ENCODE data around the gene ACOT7.

The ACOT7 gene

DNA sequence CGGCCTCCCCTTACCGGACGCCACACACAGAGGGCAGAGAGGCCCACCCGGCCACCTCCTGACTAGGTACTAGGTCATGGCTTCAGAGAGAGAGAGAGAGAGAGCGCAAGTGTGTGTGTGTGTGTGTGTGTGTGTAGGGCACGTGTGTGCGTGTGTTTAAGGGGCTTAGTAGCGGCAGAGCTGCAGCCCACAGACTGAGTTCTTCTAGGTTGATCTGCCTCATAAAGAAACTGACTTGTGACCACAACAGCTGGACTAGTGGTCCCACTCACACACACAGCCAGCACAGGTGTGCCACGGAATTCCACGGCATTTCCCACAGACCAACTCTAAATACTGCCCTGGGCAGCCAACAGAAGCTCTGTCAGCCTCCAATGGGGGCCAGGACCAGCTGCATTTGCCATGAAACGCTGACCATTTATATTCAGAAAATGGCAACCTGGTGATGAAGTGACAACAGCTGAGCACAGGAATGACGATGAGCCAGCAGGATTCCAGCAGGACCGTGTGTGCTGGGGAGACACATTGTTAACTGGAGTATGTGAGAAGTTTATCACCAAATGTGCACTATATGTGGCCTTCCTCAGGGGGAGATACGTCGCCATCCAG, 93.9 kb downstream of the ACOT7 start:
- peaks cover 16% of the 10 kb centered on the region for H3K36me3 Mint-ChIP-seq (ENCODE audit: low read depth)
- no peaks in the 10 kb centered on the region for H3K4me1 Mint-ChIP-seq (ENCODE audit: low read depth)
- intact Hi-C loops (cut with micrococcal nuclease): no loop called here

DNA sequence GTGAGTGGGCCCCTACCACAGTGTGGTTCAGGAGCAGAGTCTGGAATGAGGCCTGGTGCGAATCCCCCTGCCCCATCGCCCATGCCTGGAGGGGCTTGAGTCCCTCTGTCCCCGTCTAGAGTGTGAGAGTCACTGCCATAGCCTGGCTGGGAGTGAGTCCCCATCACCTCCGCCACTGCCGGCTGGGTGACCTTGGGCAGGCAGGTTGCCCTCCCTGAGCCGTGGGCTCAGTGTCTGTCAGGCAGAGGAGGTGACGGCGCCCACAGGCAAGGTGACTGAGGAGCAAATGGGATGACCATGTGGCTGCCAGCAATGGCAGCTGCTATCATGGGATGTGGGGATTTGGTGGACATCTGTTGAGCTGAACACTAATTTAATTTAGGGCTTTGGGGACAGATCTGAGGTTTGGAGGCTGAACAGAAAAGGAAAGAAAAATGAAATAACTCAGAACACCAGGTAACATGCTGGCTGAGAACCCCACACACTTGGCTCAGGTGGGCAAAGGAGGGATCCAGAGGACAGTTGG, 94.6 kb downstream of the ACOT7 start:
- Mint-ChIP-seq H3K4me1 (ENCODE audit: low read depth) (no peaks in the 10 kb centered on the region), H3K4me3 (no peak overlapping the region), H3K27ac (no peak overlapping the region), H3K9me3 (no peaks in the 10 kb centered on the region), H3K27me3 (no peaks in the 10 kb centered on the region), H3K36me3 (ENCODE audit: low read depth) (peaks cover 22% of the 10 kb centered on the region)
- intact Hi-C loops (cut with micrococcal nuclease): no loop called here

More for the DNA sequence above, 93.9 kb downstream of the ACOT7 start:
- H3K27me3 Mint-ChIP-seq: no peaks in the 10 kb centered on the region
- no peaks in the 10 kb centered on the region for H3K9me3 Mint-ChIP-seq
- H3K27ac Mint-ChIP-seq: no peak overlapping the region
- H3K4me3 Mint-ChIP-seq: no peak overlapping the region

DNA sequence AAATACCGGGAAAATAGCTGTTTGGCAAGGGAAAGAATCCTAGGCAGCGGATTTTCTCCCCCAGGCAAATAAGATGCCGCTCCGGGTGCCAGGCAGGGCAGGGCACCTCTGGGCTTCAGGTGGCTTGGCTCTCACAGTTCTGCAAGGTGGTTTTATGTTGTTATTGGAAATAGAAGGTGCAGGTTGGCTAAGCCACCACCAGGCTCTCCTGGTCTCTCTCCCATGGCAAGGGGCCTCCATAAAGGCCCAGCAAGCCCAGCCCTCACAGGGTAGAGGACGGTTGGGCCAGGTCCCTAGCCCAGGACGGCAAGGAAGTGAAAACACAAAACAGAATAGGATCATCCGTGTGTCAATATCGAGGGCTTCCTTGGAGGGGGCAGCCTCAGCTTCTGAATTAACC, 95.0 kb downstream of the ACOT7 start:
- no peak overlapping the region for H3K27ac Mint-ChIP-seq
- H3K36me3 Mint-ChIP-seq (ENCODE audit: low read depth): peaks cover 27% of the 10 kb centered on the region
- H3K27me3 Mint-ChIP-seq: no peaks in the 10 kb centered on the region
- H3K4me3 Mint-ChIP-seq: no peak overlapping the region
- intact Hi-C loops (cut with micrococcal nuclease): no loop called here
- no peaks in the 10 kb centered on the region for H3K9me3 Mint-ChIP-seq
- H3K4me1 Mint-ChIP-seq (ENCODE audit: low read depth): no peaks in the 10 kb centered on the region

DNA sequence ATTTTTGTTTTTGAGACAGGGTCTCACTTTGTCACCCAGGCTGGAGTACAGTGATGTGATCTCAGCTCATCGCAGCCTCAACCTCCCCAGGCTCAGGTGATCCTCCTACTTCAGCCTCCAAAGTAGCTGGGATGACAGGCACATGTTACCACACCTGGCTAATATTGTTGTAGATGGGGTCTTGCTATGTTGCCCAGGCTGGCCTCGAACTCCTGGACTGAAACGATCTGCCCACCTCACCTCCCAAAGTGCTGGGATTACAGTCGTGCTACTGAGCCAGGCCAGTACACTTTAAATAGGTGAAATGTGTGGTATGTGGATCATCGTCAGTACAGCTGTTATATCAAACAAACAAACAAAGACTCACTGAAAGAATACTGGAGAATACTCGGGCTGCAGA, 97.7 kb downstream of the ACOT7 start:
- intact Hi-C loops (cut with micrococcal nuclease): no loop called here
- H3K9me3 Mint-ChIP-seq: no peaks in the 10 kb centered on the region
- peaks cover 33% of the 10 kb centered on the region for H3K36me3 Mint-ChIP-seq (ENCODE audit: low read depth)
- no peaks in the 10 kb centered on the region for H3K27me3 Mint-ChIP-seq
- no peaks in the 10 kb centered on the region for H3K4me1 Mint-ChIP-seq (ENCODE audit: low read depth)
- no peak overlapping the region for H3K4me3 Mint-ChIP-seq
- H3K27ac Mint-ChIP-seq: no peak overlapping the region

DNA sequence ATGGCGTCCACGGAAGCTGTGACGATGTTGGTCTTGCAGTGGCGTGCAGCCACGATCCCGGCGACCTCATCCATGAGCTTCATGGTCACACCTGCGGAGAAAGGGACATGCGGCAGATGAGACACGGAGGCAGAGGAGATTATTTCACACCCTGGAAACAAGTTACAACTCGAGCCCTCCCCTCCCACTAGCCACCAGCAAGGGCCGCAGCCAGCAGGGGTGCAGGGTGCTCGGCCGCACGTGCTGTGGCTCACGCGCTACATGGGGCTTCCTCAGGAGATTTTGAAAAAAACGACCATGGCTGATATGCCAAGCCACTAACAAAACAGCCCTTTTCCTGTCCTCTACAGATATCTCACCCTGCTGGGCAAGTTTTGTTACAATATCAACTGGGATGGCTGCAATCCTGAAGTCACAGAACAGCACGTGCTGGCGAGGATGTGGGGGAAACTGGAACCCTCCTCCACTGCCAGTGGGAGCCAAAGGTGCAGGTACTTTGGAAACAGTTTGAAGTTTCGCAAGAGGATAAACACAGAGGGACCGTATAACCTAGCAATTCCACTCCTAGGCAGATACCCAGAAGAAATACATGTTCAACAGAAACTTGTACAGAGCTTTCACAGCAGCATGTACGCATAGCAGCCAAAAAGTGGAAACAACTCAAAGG, 98.5 kb downstream of the ACOT7 start:
- peaks cover 29% of the 10 kb centered on the region for H3K36me3 Mint-ChIP-seq (ENCODE audit: low read depth)
- H3K27me3 Mint-ChIP-seq: no peaks in the 10 kb centered on the region
- no peak overlapping the region for H3K27ac Mint-ChIP-seq
- no peaks in the 10 kb centered on the region for H3K9me3 Mint-ChIP-seq
- H3K4me3 Mint-ChIP-seq: no peak overlapping the region
- intact Hi-C loops (cut with micrococcal nuclease): no loop called here
- no peaks in the 10 kb centered on the region for H3K4me1 Mint-ChIP-seq (ENCODE audit: low read depth)

DNA sequence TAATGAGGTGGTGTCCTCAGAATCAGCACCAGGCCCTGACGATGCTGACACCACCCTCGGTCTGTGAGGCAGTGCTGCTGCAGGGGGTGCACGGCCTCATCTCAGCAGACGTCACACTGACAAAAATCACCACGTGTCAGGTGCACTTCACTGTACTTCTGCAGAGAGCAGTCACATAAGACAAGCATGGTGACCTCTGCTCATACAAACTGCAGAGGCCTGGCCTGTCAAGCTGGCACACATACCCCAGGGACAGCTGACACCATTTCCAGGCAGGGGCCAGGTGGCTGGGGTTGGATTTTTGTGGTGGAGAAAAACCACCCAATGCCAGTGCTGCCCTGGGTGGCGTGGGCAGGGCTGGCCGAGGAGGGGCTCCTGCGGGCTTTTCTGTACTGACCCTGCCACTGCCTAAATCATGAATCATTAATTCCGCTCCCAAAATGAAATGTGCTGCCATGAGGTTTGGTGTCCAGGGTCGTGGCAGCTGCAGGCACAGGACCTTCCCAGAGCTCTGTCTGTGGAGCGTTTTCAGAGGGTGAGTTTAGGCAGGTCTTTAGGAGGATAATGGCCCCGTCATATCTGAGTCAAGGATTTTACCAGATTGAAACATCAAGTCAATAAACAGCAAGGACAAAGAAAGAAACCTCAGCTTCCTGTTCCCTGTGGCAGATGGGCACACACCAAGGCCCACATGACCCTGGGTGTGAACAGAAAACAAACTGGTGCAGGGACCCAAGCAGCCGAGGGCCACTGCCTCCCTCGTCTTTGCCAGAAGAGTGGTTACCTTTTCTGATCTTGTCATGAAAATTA, 99.3 kb downstream of the ACOT7 start:
- no peak overlapping the region for H3K4me3 Mint-ChIP-seq
- intact Hi-C loops (cut with micrococcal nuclease): no loop called here
- no peaks in the 10 kb centered on the region for H3K27me3 Mint-ChIP-seq
- no peak overlapping the region for H3K27ac Mint-ChIP-seq
- peaks cover 25% of the 10 kb centered on the region for H3K36me3 Mint-ChIP-seq (ENCODE audit: low read depth)
- no peaks in the 10 kb centered on the region for H3K4me1 Mint-ChIP-seq (ENCODE audit: low read depth)
- no peaks in the 10 kb centered on the region for H3K9me3 Mint-ChIP-seq

DNA sequence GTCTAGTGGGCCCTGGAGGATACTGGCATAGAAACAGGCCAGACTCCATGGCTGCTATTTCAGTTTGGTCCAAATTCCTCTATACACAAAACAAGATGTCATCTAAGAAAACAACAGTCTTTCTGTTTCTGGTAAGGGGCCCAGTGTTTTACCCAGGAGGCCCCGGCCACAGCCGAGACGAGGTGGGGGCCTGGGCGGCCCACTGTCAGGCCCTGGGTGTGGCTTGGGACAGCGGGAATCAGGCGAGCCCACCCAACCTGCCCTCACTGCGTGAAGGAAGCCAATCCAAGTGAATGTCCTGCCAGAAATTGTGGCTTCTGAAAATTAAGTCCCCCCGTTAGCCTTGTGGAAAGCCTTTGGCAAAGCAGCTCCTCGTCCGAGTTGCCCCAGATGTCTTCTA, 101.5 kb downstream of the ACOT7 start:
- intact Hi-C loops (cut with micrococcal nuclease): no loop called here
- Mint-ChIP-seq H3K27ac (no peak overlapping the region), H3K27me3 (no peaks in the 10 kb centered on the region), H3K36me3 (ENCODE audit: low read depth) (peaks cover 30% of the 10 kb centered on the region), H3K4me3 (no peak overlapping the region), H3K4me1 (ENCODE audit: low read depth) (no peaks in the 10 kb centered on the region), H3K9me3 (no peaks in the 10 kb centered on the region)

DNA sequence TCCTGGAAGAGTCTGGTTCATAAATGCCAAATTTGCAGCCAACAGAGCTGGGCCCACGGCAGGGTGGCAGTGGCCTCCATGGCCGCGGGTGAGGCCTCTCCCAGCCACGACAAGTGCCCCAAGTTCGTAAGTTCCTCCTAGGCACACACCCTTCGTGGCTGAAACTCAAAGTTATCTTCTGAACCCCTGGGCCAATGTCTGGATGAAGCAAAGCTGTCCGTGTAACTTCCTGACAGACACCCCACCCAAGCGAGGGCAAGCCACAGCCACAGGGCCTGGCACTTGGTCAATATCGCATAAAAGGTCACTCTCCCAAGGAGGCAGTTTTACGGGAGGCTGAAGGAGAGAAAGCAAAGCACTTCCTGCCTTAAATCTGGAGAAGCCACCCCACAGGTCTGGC, 104.9 kb downstream of the ACOT7 start:
- Mint-ChIP-seq H3K27me3 (no peaks in the 10 kb centered on the region), H3K27ac (no peak overlapping the region), H3K4me3 (no peak overlapping the region)

DNA sequence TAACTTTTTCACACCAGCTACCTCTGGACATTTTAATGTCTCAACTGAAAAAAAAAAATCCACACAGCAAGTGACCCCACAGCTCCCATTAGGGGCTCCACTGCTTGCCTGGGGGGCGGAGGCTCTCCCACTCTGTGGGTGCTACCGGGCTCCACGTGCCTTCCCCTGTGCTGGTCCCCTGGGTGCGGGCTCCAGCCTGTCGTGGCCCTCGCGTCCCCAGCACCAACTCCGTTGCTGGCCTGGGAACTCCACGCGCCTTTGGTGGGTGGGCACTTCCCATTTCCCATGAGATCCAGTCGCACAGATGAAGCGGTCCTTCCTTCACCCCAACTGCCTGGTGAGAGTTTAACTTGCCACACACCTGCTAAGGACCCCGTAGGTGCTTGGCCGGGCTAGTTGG, 105.5 kb downstream of the ACOT7 start:
- Mint-ChIP-seq H3K4me1 (ENCODE audit: low read depth) (no peaks in the 10 kb centered on the region), H3K27me3 (no peaks in the 10 kb centered on the region), H3K9me3 (no peaks in the 10 kb centered on the region), H3K27ac (no peak overlapping the region), H3K4me3 (no peak overlapping the region), H3K36me3 (ENCODE audit: low read depth) (peaks cover 16% of the 10 kb centered on the region)
- intact Hi-C loops (cut with micrococcal nuclease): no loop called here

More for the DNA sequence above, 104.9 kb downstream of the ACOT7 start:
- peaks cover 22% of the 10 kb centered on the region for H3K36me3 Mint-ChIP-seq (ENCODE audit: low read depth)
- no peaks in the 10 kb centered on the region for H3K9me3 Mint-ChIP-seq
- intact Hi-C loops (cut with micrococcal nuclease): no loop called here
- H3K4me1 Mint-ChIP-seq (ENCODE audit: low read depth): no peaks in the 10 kb centered on the region

DNA sequence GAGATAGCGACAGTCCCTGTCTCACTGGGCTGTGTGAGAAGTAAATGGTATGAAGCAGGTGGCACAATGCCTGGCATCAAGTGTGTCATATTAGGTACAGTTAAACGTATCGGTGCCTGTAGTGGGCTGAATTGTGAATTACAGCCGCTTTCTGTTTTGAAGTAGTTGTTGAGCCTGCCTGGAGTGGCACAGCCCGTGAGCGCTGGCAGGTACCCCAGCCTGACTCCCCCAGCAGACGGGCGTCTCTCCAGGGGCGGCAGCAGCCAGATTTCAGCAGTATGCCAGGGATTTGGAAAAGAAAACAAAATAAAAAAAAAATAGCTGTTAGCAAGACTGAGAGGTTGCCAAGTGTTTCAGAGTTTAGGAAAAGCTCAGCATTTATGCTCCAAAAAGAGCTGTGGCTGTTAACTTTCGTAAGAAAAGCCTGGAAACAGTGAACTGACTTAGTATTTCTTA, 106.1 kb downstream of the ACOT7 start:
- Mint-ChIP-seq H3K27ac (no peak overlapping the region), H3K9me3 (no peaks in the 10 kb centered on the region), H3K4me3 (no peak overlapping the region), H3K36me3 (ENCODE audit: low read depth) (peaks cover 13% of the 10 kb centered on the region), H3K27me3 (no peaks in the 10 kb centered on the region), H3K4me1 (ENCODE audit: low read depth) (peaks cover 5% of the 10 kb centered on the region)
- intact Hi-C loops (cut with micrococcal nuclease): no loop called here

DNA sequence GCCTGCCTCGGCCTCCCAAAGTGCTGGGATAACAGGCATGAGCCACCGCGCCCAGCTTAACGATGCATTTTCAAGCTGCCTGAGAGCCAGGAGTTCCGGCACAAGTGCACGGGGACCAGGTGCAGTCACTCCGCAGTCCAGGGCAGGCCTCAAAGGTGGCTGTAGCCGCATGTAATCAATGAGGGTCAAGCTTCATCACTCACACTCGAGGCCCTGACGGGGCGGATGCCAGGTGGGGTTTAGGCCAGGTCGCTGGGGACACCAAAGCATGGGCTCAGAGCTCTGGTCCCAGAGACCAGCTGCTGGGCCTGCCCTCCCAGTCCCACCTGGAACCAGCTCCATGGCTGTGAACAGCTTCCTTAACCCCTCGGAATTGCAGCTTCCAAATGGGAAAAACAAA, 106.5 kb downstream of the ACOT7 start:
- Mint-ChIP-seq H3K9me3 (no peaks in the 10 kb centered on the region), H3K4me1 (ENCODE audit: low read depth) (peaks cover 10% of the 10 kb centered on the region), H3K4me3 (no peak overlapping the region), H3K27me3 (no peaks in the 10 kb centered on the region), H3K36me3 (ENCODE audit: low read depth) (peaks cover 13% of the 10 kb centered on the region), H3K27ac (no peak overlapping the region)
- intact Hi-C loops (cut with micrococcal nuclease): no loop called here

DNA sequence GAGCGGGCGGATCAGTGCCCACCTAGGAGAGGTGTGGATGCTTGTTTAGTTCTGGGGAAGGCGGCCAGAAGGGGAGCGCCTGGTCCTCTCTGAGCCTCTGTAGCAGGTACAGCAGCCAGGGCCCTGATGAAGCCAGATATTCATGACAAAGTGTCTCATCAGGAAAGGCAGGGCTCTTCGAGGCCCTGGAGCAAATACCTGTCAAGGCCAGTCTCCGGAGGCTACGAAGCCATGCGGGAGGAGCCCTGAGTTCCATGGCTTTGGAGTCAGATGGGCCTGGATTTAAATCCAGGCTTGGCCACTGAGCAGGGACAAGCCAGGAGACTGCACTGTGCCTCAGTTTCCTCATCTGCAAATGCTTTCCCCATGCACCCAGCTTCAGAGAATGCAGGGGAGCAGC, 107.3 kb downstream of the ACOT7 start:
- H3K27me3 Mint-ChIP-seq: no peaks in the 10 kb centered on the region
- intact Hi-C loops (cut with micrococcal nuclease): no loop called here
- no peak overlapping the region for H3K4me3 Mint-ChIP-seq
- H3K27ac Mint-ChIP-seq: no peak overlapping the region
- peaks cover 13% of the 10 kb centered on the region for H3K36me3 Mint-ChIP-seq (ENCODE audit: low read depth)
- H3K9me3 Mint-ChIP-seq: no peaks in the 10 kb centered on the region
- H3K4me1 Mint-ChIP-seq (ENCODE audit: low read depth): peaks cover 17% of the 10 kb centered on the region

DNA sequence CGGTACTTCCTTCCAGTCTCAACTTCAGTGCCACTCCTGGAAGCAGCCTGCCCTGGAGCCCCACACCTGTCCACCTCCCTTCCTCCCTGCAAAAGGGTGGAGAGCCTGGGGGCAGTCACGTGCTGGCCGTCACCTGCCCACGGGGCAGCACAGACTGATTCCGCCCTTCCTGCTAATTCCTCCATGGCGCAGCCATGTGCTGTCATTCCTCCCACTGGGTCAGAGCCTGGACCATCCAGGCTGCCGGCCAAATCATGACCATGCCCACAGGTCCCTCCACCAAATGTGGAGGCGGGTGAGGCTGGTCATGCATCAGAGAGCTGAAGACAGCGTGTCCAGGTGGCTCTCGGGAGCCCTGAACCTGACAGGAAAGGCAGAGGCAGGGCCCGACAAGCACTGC, 108.2 kb downstream of the ACOT7 start:
- H3K27me3 Mint-ChIP-seq: no peaks in the 10 kb centered on the region
- H3K27ac Mint-ChIP-seq: no peak overlapping the region
- H3K4me3 Mint-ChIP-seq: no peak overlapping the region
- H3K4me1 Mint-ChIP-seq (ENCODE audit: low read depth): peaks cover 21% of the 10 kb centered on the region
- no peaks in the 10 kb centered on the region for H3K9me3 Mint-ChIP-seq
- intact Hi-C loops (cut with micrococcal nuclease): no loop called here
- H3K36me3 Mint-ChIP-seq (ENCODE audit: low read depth): peaks cover 13% of the 10 kb centered on the region

DNA sequence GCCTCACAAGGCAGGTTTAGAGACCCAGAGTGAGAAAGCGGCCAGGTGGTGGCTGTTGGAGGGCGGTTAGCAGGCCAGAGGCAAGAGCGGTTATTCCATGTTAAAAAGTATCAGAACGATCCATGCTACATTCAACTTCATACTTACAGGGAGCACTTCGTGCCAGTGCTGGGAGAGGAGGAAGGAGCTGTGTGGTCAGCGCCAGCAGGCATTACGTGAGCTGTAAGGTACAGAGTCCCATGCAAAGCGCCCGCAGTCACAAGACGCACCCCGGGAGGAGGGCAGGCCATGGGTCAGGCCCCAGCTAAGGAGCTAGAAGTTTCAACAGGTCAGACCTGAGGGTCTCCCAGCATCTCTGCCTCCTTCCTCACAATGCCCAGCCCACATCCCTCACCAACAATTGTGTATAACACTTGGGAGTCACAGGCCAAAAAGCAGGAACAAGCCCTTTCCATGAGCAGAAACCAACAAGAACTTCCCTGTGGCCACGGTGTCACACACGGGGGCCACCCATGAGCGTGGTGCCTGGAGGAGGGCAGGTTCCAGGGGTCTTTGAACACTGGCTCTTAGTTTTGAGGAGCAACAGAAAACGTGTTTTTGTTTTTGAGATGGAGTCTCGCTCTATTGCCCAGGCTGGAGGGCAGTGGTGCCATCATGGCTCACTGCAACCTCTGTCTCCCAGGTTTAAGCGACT, 110.8 kb downstream of the ACOT7 start:
- H3K27ac Mint-ChIP-seq: no peak overlapping the region
- H3K36me3 Mint-ChIP-seq (ENCODE audit: low read depth): peaks cover 28% of the 10 kb centered on the region
- intact Hi-C loops (cut with micrococcal nuclease): no loop called here
- H3K4me3 Mint-ChIP-seq: no peak overlapping the region
- peaks cover 21% of the 10 kb centered on the region for H3K4me1 Mint-ChIP-seq (ENCODE audit: low read depth)
- H3K9me3 Mint-ChIP-seq: no peaks in the 10 kb centered on the region
- H3K27me3 Mint-ChIP-seq: no peaks in the 10 kb centered on the region
